GM20431 (cell line): ENCODE data around the gene HUS1.
"Not testable (repeated sequence)": the region's sequence is repeated elsewhere in the genome, so short reads cannot be mapped to it uniquely, and the experiment has no call there.

ENCODE experiments used
- in situ Hi-C: fragments of 300-500 bp; cut with MseI, MboI; formaldehyde crosslinking; loops from one replicate; pipeline ENCODE4 v1.15.0; 2020; ENCODE audit warnings: low sequenced_read_pairs; ENCODE audit not compliant: unreplicated experiment

HUS1 gene

DNA sequence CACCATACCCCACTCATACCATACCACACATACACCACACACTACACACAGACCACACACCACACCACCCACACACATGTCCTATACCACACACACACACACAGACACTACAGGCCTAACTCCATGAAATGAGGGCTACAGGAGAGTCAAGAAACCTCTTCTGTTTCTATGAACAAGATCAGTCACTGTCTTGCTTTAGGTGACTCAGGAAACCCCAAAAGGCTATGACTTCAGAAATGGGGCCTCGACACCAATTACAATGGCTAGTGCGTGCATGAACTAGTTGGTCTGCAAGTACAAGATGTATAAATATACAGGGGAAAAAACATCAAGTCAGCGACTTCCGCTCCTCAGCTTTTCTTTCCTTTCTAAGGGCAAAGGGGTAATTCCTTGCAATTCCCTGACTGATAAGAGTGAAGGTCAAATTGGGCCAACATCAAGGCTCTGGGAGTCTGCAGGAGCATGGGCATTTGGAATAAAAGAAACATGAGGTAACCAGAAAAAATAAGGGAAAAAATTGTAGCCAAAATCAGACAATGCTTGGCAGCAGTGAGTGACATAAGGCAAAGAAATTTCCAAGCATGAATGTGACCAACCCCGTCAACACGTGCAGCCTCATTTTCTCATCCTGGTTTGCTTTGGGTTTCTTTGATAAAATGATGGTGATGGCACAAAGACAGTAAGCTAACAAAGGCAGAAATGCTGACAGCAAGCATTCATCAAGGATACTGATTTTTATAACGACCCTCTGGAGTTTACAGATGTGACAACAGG lies 32.6 kb downstream of the HUS1 start:
- in situ Hi-C loops: no loop called here

DNA sequence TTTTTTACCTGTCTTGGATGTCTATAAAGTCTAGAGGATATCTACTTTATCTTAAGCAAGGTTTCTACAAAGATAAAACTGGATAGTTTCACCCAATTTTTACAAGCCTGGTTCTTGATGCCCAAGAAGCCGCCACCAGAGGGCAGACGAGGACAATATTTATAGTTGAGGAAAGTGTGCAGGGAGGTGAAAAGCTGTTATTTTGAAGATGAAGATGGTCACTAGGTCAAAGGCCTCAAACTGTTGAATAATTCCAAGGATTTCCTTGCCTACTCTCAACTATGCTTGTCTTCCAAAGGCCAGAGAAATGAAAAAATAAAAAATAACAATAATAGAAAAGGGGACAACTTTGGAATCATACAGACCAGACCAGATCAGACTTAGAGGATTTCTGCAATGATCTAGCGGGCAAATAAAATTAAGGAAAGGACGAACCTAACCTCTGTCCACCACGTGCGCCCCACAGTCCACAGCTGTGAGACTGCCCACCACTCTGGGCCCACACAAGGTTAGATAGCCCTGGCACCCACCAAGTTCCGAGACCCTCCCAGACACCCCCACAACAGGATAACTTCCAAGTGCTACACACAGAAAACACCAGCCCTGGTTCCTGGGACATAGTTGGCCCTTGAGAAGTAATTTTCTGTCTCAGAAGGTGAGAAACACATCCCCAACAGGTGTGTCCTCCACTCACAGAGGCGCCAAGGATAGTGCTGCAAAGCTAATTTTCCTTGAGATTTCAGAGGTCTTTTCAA lies 34.0 kb downstream of the HUS1 start:
- in situ Hi-C loops: no loop called here

DNA sequence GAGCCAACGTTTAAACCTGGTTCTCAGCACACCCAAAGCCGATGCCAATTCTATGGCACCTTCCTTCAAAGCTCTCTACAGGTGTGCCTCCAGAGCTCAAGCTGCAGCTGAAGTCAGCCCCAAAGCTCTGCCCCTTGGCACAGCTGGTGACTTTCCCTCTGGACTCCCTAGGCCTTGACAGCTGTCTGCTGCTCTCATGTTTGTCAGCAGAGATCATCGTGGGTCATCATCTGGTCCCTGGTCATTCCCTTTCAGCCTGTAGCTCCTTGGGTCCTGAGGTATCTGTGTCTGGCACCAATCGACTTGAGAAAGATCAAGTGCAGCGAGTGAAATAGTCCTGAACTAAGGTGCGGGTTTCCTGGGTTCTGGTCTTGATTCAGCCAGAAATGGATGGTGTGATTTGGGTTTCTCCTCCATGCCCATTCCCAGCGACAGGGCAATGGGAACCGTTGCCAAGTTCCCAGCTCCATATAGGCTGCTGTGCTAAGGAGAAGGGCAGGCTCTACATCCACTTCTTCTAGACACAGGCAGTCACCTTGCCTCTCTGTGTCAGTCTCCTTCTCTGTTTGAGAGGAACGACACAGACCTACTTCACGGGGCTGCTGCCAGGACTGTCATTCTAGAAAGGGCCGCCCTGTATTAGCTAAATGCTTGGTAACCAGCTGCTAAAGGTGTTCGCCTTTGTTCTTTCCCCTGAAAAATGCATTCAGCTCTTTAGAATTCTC lies 34.7 kb downstream of the HUS1 start:
- in situ Hi-C loops: no loop called here

DNA sequence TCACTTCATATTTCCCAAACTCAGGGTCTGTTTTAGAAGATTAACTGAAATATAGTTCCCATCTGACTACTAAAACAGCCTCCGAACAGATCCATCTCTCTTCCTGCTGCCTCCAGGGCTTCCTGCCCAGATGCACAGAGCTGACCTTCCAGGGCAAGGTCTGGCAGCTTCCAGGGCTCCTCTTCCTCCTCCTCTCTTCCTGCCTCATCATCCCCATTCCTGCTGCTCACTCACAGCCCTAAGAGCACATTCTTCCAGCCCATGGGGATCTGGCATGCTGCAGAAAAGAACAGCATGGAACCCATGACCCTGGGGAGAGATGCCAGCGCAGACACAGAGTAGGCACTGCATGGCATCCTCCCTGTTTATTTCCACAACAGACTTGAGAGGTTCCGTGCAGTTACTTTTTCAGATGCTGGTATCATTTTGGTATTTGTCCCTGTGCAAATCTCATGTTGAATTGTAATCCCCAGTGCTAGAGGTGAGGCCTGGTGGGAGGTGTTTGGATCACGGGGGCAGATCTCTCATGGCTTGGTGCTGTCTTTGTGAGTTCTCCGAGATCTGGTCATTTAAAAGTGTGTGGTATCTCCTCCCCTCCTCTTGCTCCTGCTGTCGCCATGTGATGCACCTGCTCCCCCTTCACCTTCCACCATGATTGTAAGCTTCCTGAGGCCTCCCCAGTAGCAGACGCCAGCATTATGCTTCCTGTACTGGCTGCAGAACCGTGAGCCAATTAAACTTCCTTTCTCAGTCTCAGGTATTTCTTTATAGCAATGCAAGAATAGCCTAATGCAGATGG lies 35.5 kb downstream of the HUS1 start:
- in situ Hi-C loops: no loop called here

DNA sequence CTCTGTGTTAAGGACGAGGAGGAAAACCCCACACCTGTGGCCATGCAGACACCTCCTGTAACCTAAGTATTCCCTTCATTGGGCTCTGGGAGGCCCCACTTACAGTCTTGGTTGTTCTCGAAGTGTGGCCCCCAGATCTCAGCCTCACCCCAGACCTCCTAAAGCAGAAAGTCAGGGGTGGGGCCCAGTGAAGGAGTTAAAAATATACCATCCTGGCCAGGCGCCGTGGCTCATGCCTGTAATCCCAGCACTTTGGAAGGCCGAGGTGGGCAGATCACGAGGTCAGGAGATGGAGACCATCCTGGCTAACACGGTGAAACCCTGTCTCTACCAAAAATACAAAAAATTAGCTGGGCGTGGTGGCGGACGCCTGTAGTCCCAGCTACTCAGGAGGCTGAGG lies 36.8 kb downstream of the HUS1 start:
- in situ Hi-C loops: not testable (repeated sequence)

DNA sequence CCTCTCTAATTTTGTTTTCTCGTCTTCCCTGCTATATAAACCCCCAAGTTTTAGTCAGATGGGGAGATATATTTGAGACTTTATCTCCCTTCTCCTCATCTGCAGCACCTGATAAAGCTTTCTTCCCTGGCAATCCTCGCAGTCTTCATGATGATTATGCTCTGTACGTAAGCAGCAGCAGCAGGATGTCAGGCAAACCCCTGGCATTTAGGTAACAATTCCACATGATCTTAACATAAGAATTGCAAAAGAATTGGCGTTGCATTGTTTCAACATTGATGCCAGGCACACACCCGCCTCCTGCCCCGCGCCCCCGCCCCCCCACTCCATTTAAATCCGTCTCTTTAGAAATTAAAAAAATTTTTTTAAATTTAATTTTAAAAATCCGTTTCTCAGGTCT lies 37.3 kb downstream of the HUS1 start:
- in situ Hi-C loops: no loop called here

DNA sequence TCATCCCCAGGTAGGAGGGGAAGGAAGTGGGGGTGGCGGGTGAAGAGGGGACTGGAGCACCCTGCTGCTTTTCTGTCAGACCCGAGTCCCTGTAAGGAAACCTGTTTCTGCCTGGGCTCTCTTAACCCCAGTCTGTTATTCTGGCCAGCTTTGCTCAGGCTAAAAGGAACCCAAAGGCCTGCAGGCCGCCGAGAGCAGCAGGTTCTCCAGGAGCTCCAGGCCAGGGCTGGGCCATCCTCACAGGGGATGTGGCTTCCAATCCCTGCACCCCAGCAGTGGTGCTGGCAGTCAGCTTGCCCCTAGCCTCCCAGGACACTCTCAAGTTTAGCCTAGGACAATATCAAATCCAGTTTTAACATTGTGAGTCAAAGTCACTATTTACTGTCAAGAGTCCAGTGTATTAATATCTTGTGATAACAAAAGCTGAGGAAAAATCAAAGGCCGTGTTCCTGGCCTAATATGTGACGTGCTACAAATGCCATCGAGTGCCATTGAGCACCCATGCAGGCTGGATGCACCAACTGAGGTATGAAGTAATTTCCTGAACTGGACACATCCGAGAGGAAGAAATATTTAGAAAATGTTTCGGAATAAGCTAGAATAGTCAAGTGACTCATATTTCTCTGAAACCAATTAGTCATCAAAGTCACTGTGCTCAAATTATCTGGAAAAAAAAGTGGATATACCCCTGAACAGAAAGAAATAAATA lies 38.1 kb downstream of the HUS1 start:
- in situ Hi-C loops: no loop called here

DNA sequence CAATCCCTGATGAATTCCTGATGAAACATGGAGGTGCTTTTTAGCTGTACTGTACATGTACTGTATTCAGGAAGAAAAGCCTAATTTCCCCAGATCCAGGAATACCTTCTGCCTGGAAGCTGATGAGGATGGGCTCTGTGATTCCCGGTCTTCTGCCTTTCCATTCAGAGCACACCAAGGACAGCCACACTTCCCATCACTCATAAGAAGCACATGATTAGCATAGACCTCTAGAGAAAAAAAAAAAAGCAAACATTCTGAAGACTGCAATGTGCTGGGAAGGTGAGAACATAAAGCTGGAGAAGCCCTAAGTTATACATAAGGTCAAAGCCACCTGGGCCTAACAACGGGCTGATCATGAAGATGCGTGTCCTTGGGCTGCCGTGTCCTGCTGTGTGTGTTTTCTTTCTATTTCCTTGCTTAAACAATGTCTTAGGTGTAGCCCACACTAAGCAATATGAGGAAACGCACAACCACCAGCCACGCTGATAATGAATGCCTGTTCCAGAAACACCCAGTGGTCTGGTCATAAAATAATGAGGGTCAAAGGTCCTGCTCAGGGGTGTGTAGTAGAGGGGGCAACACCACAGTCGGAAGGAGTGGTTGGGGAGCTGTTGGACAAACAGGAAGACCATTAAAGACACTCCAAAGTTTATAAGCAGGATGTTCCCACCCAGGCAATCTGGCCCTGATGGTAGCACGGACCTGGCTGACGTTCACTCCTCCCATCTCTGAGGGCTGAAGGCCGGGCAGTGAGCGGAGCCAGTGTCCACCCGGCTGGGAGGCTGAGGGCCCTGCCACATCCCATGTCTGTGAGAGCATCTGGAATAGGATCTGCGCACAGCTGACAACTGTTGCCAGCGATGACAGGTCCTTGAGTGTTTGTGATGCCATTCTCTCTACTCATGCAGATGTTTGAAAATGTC lies 39.1 kb downstream of the HUS1 start:
- in situ Hi-C loops: no loop called here

DNA sequence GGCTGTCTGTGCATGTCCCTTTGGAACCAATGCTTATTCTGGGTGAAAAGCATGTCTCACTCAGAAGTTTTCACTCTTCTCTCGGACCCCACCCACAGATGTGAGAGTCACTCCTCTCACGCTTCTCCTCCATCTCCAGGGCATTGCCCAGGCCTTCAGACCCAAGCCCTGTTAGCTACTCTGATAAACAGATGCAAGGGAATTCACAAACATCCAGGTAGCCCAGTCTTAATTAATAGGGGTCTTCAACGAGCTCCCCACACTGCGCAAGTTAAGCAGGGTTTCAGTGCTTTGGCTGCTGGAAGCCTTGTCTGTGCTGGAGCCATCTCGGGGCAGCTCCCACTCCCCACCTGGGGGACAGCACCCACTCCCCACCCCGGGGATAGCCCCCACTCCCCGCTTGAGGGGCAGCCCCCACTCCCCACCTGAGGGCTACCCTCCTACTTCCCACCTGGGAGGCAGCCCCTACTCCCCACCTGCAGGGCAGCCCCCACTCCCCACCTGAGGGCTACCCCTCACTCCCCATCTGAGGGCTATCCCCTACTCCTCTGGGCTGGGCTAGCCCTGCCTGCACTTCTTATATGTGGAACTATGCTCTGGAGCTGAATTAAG lies 39.9 kb downstream of the HUS1 start:
- in situ Hi-C loops: no loop called here

DNA sequence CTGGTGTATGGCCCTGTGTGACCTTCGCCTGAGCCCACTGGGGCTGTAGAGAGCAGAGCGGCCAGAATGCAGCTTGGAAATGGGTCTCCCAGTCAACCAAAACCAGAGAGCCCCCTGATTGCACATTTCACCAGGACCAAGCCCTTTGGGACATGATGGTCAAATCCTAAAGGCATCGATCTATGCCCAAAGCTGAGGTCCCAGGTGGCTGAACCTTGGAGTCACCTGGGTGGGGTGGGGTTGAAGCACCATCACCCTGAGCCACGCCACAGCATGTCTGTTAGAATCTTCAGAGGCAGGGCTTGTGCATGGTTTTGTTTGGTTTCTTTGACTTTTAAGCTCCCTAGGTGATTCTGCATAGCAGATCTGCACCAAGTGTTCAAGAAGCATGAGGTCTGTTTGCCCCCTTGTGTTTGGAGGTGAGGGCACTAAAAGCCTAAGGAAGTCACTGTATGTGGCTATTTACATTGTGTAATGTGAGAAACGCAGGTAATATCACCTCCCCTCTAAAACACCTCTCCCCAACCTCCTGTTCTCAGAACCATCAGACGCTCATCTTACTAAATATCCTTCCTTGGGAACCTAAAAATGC lies 40.7 kb downstream of the HUS1 start:
- in situ Hi-C loops: no loop called here

DNA sequence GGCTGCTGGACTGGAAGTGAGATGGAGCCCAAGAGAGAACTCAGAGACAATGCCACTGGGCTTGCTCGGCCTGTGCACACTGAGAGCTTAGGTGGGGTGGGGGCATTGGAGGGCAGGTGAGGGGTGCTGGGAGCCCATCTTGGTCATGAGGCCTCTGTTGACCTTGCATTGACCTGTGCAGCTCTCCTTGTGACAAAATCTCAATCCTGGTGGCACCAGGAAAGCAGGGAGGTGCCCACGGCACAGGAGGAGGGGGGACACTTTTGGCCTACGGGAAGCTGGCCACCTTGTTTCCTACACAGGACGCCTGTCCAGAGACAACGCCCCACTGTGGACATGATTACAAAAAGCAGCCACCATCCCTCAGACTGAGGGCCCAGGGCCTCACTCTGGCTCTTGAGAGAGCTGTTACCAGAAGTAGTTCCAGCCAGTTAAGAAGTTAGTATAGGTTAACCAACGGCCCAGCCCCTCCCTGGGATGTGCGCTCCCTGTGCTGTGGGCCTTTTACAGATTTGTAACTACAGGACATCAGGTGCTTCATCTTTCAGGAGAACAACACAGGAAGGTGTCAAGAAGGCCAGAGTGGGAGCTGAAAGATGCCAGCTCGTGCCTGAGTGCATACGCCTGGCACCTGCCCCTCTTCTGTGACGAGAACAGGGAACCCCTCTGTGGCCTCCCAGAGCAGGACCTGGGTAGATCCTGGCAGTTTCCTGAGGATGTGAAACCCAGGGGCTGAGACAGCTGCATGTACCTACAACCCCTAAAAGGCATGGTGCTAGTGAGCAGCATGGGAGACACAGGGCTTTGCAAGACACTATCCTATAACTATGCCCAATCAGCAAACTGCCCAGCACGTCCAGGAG lies 41.5 kb downstream of the HUS1 start:
- in situ Hi-C loops: no loop called here

DNA sequence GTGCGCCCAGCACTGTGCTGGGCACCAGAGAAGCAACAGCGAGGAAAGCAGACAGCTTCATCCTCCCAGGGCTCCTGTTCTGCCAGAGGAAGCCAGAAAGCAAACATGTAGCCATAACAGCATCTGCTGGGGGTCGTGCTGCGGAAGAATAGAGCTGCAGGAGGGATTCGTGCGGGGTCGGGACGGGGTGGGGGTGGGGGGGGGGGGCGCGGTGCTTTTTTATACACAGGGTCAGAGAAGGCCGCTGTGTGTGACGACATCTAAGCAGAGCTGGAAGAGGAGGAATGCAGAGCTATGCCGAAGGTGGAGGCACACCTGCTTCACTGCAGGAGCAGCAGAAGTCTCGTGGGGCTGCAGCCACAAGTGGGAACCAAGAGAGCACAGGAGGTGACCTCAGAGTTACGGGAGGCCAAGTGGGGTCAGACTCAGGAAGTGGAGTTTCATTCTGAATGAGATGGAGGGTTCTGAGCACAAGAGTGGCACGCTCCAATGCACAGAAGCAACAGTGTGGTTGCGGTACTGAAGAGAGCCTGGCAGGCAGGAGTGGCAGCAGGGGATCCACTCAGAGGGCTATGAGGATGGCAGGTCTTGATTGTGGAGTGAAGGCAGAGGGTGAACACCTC lies 42.2 kb downstream of the HUS1 start:
- in situ Hi-C loops: no loop called here

DNA sequence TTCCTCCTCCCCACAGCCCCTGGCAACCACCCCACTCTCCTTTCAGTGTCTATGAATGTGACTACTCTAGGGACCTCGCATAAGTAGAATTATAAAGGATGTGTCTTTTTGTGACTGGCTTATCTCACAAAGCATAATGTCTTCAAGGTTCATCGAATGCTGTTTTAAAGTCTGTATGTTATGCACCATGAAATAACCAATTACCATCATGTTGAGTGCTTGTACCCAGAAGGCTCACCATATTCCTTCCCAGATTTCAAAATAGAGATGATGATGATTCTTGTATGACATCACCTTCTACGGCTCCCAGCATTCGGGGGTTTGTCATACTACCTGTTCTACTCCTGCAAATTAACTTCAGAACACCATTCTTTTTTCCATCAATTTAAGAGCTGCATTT lies 43.1 kb downstream of the HUS1 start:
- in situ Hi-C loops: no loop called here

DNA sequence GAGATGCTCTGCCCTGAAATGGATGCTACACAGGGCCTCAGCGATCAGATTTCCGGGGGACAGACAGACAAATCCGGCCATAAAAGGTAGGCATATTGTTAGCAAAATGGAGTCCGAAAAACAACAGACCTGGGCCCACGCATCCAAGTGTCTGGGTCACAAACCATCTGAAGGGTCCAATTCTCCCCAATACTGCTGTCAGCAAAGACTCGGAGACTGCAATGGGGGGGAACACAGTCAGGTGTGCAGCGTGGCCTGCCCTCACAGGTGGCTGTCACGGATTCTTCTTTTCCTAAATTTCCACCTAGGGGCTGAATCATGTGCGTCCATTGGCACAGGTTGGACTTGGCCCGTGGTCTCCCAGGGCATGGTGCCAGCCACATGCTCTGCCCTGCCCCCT lies 44.1 kb downstream of the HUS1 start:
- in situ Hi-C loops: no loop called here

DNA sequence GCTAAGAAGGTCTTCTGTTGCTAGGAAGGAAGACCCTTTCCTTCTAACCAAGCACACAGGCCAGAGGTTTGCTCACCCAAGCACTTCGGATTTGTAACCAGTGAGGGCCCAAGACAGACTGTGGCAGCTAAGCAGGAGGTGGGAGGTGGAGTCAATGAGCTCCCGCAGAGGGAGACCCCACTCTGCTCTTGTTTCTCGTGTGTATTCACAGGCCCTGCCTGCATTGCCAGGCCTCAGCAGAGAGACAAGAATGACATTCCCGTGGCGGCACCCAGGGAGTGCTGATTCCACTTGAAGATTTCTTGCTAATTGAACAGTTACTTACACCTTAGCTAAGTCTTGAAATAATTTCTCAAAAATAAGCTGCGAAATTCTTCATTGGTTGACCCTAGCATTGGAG lies 44.6 kb downstream of the HUS1 start:
- in situ Hi-C loops: no loop called here

DNA sequence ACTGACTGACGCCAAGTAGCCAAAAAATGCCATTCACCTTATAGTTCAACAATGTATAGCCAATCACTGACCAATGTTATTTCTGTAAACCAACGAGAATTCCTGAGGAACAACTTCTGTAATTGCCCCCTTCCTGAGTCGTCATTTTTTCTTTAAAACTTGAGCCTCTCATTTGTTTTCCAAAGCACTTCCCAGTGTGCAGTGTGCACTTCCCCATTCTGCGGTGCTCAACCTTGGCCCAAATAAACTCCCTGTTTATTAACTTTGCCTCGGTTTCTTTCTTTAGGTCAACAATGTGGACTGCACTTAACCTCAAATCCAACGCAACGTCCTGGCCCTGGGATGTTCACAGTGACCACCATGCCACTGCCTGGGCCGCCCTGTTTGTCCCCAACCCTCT lies 46.2 kb downstream of the HUS1 start:
- in situ Hi-C loops: no loop called here
